Lower leg skin (tissue), 4 donors: Measurements from ENCODE around the gene SCN8A. TPM values are rescaled to one million over a fixed set of nuclear protein-coding genes. Genes with fewer than 3 reads are reported as not detected.

ENCODE experiments used
- DNase-seq, 2 donors: peaks; one replicate each; pipeline ENCODE4 v3.0.0-alpha.2; 2019; ENCODE audit warnings: low spot score in 2 of 2
- H3K4me3 ChIP-seq: fragments of 200-600 bp; sonication (generic); 2 replicates; pipeline ENCODE4 v1.5.1; 2017; ENCODE audit warnings: mild to moderate bottlenecking, low read depth; ENCODE audit not compliant: poor library complexity, severe bottlenecking
- CTCF ChIP-seq, 3 donors: fragments of 450-650 bp; IDR thresholded peaks; one replicate each; pipeline ENCODE4 v1.5.1; 2016; ENCODE audit warnings: antibody characterized with exemption in 3 of 3, mild to moderate bottlenecking in 3 of 3, moderate library complexity in 2 of 3
- POLR2A ChIP-seq, 2 donors: fragments of 450-650 bp; IDR thresholded peaks; one replicate each; pipeline ENCODE4 v1.6.1; 2016 to 2017; ENCODE audit warnings: antibody characterized with exemption in 2 of 2, mild to moderate bottlenecking in 1 of 2, moderate library complexity in 1 of 2
- WGBS, 2 donors: methylation state at CpG; one replicate each; pipeline ENCODE4 v1.1.5; 2018; 5-methylcytosine and 5-hydroxymethylcytosine counted together
- intact Hi-C: fragments of 100-400 bp; cut with DNase I; formaldehyde crosslinking; loops from one replicate; pipeline ENCODE4 v1.15.0; 2023; ENCODE audit warnings: low total_unique reads
- total RNA-seq, 4 donors: library from RNA; depleted of rRNA; stranded (reverse); fragments of >200 nt; gene quantifications; one replicate each; pipeline ENCODE4 v1.1.0, GENCODE V29; 2016

Gene SCN8A
- total RNA-seq, 4 donors from 2014 or later: 0.42 to 0.80 (median 0.65) TPM

DNA sequence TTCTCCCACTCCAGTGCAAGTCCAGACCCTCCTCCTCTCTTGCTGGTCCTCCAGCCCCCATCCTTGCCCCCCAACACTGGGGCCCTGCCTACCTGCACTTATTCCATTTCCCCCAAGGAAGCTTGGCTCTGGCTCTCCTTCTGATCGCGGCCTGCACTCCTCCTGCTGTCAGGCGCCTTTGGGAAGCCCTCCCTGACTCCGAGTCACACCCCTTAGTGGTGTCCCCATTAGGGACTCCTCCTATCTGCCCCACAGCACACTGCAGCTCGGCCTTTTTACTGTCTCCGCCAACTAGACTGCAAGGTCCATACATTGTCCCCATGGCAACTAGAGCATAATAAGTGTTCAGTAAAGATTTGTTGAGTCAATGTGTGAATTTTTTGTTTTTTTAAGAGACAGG, 224.5 kb downstream of the SCN8A start:
- DNase-seq: no peak
- intact Hi-C loops: no loop called here
- no peak overlapping the region for H3K4me3 ChIP-seq
- TF ChIP-seq POLR2A (IDR thresholded peaks at IDR 0.05) (no peak), CTCF (IDR thresholded peaks at IDR 0.05) (no peak)
- 87 to 92% methylated on average over 6 of the region's 6 CpGs for WGBS, 2 donors

DNA sequence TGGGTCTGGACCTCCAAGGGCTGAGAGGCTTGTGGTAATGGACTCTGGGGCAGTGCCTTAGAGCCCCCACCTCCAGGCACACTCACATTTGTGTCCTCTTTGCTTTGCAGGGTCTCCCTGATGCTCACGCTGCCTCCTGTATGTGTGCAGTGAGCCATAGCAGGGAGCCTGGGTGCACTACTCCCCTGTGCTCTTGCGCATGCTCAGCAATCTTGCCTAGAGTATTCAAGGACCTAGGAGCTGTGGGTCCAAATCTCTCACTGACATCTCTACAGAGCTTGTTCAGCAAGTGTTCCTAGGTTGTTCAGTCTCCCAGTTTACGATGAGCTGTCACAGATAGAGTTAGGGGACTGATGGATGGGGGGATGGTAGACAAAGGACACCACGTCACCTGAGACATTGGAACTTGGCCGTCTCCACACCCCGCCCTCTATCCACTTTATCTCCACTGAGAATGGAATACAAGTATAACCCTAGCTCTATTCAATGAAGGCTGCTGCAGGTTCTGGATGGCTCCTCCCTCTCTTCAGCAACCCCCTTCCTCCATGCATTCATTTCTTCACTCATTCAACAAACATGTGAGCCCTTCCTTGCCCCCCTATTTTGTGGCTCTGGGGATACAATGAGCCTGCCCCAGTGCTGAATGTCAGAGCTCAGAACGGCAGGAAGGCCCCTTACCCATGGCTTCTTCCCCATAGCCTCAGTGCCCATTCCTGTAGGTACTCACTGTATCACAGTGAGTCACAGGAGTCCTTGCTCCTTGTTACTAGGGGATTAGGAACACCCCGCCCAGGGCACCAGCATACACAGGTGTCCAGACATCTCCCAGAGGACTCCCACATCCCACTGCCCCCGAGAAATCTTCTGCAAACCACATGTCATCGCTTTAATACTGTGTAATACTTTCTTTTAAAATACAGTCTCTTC, 226.3 kb downstream of the SCN8A start:
- no peak overlapping the region for H3K4me3 ChIP-seq
- TF ChIP-seq CTCF (IDR thresholded peaks at IDR 0.05) (no peak), POLR2A (IDR thresholded peaks at IDR 0.05) (no peak)
- WGBS, 2 donors: 84 to 87% methylated on average over 10 of the region's 10 CpGs
- DNase-seq: no peak
- intact Hi-C loops: no loop called here

- intact Hi-C loops: no loop called here
- WGBS, 2 donors: 61 to 87% methylated on average over 5 of the region's 5 CpGs
These were observed 227.1 kb downstream of the SCN8A start for GRCh38 chr12:51818086-51818485.

DNA sequence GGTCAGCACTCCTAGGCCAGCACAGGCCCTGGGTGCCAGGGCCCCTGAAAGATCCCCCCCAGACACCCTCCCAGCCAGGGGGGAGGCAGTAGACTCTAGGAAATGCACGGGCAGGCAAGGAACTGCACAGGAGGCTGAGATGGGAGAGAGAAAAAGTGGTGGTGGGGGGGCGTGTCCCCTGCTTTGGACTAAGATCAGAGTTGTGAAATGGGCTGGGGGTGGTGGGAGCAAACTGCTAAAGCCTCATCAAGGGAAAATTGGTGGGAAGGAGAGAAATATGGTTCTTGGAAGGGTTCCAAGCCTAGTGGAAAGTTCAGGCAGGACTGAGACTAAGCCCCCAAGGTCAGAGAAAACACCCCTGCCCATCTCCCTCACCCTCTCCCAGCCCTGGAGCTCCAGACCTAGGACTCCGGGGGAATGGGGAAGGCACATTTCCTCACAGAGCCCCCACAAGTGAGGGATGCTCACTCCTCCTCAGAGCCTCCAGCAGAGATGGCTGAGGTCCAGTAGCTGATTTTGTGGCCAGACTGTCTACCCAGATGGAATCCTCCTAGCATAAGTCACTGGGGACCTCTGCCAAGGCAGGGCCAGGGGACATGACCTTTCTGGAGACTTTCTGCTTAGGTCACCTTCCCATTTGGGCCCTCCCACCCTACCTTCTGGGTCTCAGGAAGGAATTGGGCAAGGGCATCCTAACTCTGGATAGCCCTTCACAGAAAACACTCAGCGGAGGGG, 227.7 kb downstream of the SCN8A start:
- no peak for TF ChIP-seq CTCF (IDR thresholded peaks at IDR 0.05)
- TF ChIP-seq POLR2A (IDR thresholded peaks at IDR 0.05): no peak

More at GRCh38 chr12:51818086-51818485, 227.1 kb downstream of the SCN8A start:
- no peak overlapping the region for H3K4me3 ChIP-seq
- no peak for DNase-seq
- TF ChIP-seq CTCF (IDR thresholded peaks at IDR 0.05) (no peak), POLR2A (IDR thresholded peaks at IDR 0.05) (no peak)

GRCh38 chr12:51819736-51820525, 228.9 kb downstream of the SCN8A start:
- intact Hi-C loops: loop anchor here (10.0 kb wide), 1 partner anchor 395 kb away; the partner anchor contains the start of gene SLC4A8
- WGBS, 2 donors: 28 to 57% methylated on average over 31 to 32 of the region's 32 CpGs
- TF ChIP-seq CTCF (IDR thresholded peaks at IDR 0.05) (no peak), POLR2A (IDR thresholded peaks at IDR 0.05) (no peak)
- no peak for DNase-seq
- H3K4me3 ChIP-seq: no peak overlapping the region

More for the DNA sequence above, 227.7 kb downstream of the SCN8A start:
- intact Hi-C loops: no loop called here
- DNase-seq: no peak
- WGBS, 2 donors: 70 to 75% methylated on average over 4 of the region's 4 CpGs
- no peak overlapping the region for H3K4me3 ChIP-seq
